ENCODE data around the gene CDC20.
"Not testable (repeated sequence)": the region's sequence is repeated elsewhere in the genome, so short reads cannot be mapped to it uniquely, and the experiment has no call there.

The CDC20 gene

DNA sequence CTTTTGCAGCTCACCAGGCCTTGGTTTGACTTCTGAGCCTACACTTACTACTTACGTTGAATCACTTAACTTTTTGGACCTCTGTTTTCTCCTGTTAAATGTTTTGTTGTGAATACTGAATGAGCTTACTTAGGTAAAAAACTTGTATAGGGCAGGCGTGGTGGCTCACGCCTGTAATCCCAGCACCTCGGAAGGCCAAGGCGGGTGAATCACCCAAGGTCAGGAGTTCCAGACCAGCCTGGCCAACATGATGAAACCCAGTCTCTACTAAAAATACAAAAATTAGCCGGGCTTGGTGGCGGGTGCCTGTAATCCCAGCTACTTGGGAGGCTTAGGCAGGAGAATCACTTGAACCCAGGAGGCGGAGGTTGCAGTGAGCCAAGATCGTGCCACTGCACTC, 41.7 kb downstream of the CDC20 start:
- not testable (repeated sequence) for H3K4me3 Mint-ChIP-seq; H3K9me3 Mint-ChIP-seq; H3K27me3 Mint-ChIP-seq (ENCODE audit: low read depth); H3K4me1 Mint-ChIP-seq (ENCODE audit: low read depth); H3K27ac Mint-ChIP-seq
- peaks cover 19% of the 10 kb centered on the region for H3K36me3 Mint-ChIP-seq (ENCODE audit: low read depth)

DNA sequence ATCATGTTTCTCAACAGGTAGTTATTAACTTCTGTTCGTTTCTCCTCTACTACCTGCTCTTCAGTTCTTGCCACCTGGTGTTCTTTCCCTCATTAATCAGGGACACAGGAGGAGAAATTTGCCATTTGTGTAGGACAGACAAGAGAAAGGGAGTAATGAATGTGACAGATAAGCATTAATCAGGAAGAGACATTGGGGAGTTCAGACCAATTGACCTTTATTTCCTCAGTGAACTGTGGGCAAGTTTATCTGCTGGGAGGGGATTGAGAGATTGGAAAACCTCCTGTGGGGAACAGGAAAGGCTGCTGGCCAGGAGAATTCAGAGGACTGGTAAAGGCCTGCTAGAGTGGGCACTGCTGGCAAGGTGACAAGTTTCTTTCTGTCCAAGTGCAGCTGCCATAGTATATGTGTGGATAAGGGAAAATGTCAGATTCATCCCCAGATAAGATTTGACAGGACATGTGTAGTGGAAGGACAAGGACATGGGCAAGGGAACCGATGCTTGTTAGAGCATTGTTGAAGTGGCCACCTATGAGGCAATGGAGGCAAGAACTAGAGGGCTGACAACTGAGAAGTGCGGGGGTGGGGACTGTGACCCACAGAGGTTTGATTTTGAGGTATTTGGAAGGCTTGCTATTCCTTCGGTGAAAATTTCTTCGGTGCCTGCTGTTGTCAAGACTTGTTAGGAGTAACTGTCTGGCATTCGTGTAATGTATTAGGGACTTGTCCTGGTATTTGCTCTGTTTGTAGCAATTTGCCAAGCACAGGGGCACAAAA, 43.5 kb downstream of the CDC20 start:
- no peak overlapping the region for H3K4me3 Mint-ChIP-seq
- no peaks in the 10 kb centered on the region for H3K9me3 Mint-ChIP-seq
- no peak overlapping the region for H3K27ac Mint-ChIP-seq
- H3K4me1 Mint-ChIP-seq (ENCODE audit: low read depth), result peaks cover 4% of the 10 kb centered on the region
- H3K27me3 Mint-ChIP-seq (ENCODE audit: low read depth), result no peaks in the 10 kb centered on the region
- peaks cover 25% of the 10 kb centered on the region for H3K36me3 Mint-ChIP-seq (ENCODE audit: low read depth)

DNA sequence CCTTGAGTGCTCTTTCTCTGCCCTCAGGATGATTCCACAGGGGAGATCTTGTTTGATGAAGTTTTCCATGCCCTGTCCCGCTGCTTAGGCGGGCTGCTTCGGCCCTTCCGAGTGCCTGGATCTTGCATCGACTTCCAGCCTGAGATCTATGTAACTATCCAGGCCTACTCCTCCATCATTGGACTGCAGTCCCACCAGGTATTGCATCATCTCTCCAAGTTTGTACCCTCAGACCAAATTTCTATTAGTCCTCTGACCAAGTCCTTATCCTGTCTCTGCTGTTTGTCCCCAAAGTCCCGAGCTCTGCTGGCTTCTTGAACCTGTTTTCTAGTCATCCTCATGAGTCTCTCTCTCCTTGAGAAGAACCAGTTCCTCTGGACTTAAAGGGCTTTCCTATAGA, 45.6 kb downstream of the CDC20 start:
- Mint-ChIP-seq H3K27ac (no peak overlapping the region), H3K9me3 (no peaks in the 10 kb centered on the region), H3K4me3 (no peak overlapping the region), H3K36me3 (ENCODE audit: low read depth) (peaks cover 34% of the 10 kb centered on the region), H3K4me1 (ENCODE audit: low read depth) (no peaks in the 10 kb centered on the region), H3K27me3 (ENCODE audit: low read depth) (no peaks in the 10 kb centered on the region)

DNA sequence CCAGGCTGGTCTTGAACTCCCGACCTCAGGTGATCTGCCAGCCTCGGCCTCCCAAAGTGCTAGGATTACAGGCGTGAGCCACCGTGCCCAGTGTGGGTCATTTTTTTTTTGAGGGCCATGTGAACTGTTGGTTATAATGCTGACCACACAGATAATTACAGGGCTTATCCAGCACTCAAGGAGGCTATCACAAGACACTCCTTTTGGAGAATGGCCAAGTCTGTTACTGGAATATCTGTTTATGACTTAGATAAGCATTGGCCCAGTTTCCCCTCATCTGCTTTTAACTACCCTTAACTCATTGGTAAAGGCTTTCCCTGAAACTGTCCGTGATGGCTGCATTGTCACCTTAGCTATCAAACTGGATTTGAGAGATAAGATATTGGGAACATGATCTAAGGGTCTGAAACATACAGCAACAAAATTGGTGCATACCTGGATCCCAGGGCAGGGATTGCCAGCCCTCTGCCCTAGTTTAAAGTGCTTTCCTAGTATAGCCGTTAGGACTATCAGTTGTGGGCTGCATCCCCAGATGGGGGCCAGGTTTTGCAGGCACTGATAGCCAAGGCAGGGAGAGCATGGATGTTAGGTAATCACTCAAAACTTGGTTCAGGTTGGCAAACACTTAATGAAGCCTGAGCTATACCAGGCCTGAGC, 46.6 kb downstream of the CDC20 start:
- no peaks in the 10 kb centered on the region for H3K27me3 Mint-ChIP-seq (ENCODE audit: low read depth)

DNA sequence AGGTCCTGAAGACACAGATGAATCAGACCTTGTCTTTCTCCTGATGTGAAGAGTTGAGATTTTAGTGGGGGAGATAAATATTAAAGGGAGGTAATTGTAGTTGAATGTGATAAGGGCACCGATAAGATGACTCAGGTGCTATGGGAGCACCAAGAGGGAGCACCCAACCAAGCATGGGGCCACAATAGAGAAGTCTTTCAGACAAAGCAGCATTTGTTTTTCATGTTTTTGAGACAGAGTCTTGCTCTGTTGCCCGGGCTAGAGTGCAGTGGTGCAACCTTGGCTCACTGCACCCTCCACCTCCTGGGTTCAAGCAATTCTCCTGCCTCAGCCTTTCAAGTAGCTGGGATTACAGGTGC, 47.1 kb downstream of the CDC20 start:
- Mint-ChIP-seq H3K27me3 (ENCODE audit: low read depth) (no peaks in the 10 kb centered on the region), H3K36me3 (ENCODE audit: low read depth) (peaks cover 40% of the 10 kb centered on the region), H3K4me1 (ENCODE audit: low read depth) (no peaks in the 10 kb centered on the region), H3K9me3 (no peaks in the 10 kb centered on the region), H3K27ac (no peak overlapping the region), H3K4me3 (no peak overlapping the region)

More for the DNA sequence above, 46.6 kb downstream of the CDC20 start:
- Mint-ChIP-seq H3K9me3 (no peaks in the 10 kb centered on the region), H3K4me3 (no peak overlapping the region), H3K4me1 (ENCODE audit: low read depth) (no peaks in the 10 kb centered on the region), H3K36me3 (ENCODE audit: low read depth) (peaks cover 37% of the 10 kb centered on the region), H3K27ac (no peak overlapping the region)

DNA sequence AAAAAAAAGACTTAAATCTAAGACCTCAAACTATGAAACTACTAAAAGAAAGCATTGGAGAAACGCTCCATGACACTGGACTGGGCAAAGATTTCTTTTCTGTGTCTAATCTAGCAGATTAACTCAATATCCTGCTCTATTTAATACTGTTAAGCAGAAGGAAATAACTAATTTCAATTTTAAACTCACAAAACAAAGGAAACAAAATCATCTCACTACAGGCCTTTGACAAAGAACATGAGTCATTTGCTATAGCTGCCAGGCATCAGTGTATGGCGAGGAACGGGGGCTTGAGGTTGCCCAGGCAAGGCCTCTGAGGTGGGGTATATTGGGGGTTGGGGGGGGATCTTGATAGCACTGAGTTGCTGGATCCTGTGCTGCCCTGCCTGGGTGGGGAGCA, 51.8 kb downstream of the CDC20 start:
- H3K27ac Mint-ChIP-seq, result no peak overlapping the region
- peaks cover 3% of the 10 kb centered on the region for H3K4me1 Mint-ChIP-seq (ENCODE audit: low read depth)
- H3K27me3 Mint-ChIP-seq (ENCODE audit: low read depth), result no peaks in the 10 kb centered on the region
- no peaks in the 10 kb centered on the region for H3K9me3 Mint-ChIP-seq
- peaks cover 41% of the 10 kb centered on the region for H3K36me3 Mint-ChIP-seq (ENCODE audit: low read depth)
- no peak overlapping the region for H3K4me3 Mint-ChIP-seq
